Esophagus muscularis mucosa (tissue), 4 donors: ENCODE results near the gene PAPSS2. TPM values are rescaled to one million over a fixed set of nuclear protein-coding genes. Genes with fewer than 3 reads are reported as not detected.

Experiments used
- DNase-seq: peaks from one replicate; pipeline ENCODE4 v3.0.0-alpha.2; 2017; ENCODE audit errors: extremely low spot score
- H3K27ac ChIP-seq, 4 donors: fragments of 200-600 bp; sonication (generic); replicated peaks in 1 of 4; 1 replicate in 3 of 4; 2 replicates in 1 of 4; pipeline ENCODE4 v1.5.1; 2016 to 2019; ENCODE audit warnings: mild to moderate bottlenecking in 1 of 4
- H3K27me3 ChIP-seq, 4 donors: fragments of 200-600 bp; sonication (generic); one replicate each; pipeline versions ENCODE4 v1.5.1 to v1.6.0; 2016 to 2019
- H3K36me3 ChIP-seq, 4 donors: fragments of 200-600 bp; sonication (generic); one replicate each; pipeline ENCODE4 v1.5.1; 2016 to 2019
- H3K4me1 ChIP-seq, 4 donors: fragments of 200-600 bp; sonication (generic); one replicate each; pipeline ENCODE4 v1.5.1; 2016 to 2019
- H3K4me3 ChIP-seq, 4 donors: fragments of 200-600 bp; sonication (generic); 1 replicate in 2 of 4; 2 replicates in 2 of 4; pipeline ENCODE4 v1.5.1; 2016 to 2019; ENCODE audit warnings: mild to moderate bottlenecking in 4 of 4, moderate library complexity in 1 of 4
- H3K9me3 ChIP-seq, 4 donors: fragments of 200-600 bp; sonication (generic); 1 replicate in 3 of 4; 2 replicates in 1 of 4; pipeline ENCODE4 v1.5.1; 2016 to 2019
- CTCF ChIP-seq, 3 experiments: fragments of 200-600 bp in 2 of 3; fragments of 450-650 bp in 1 of 3; sonication (generic) in 2 of 3; IDR thresholded peaks; one replicate each; pipeline ENCODE4 v1.5.1; 2017 to 2019; ENCODE audit warnings: antibody characterized with exemption in 3 of 3, mild to moderate bottlenecking in 2 of 3, moderate library complexity in 1 of 3
- EP300 ChIP-seq: sonication (generic); formaldehyde crosslinking; IDR thresholded peaks from one replicate; pipeline ENCODE4 v1.6.1; 2017; ENCODE audit warnings: antibody characterized with exemption
- POLR2A ChIP-seq: fragments of 450-650 bp; IDR thresholded peaks from one replicate; pipeline ENCODE4 v1.6.1; 2017; ENCODE audit warnings: antibody characterized with exemption, moderate library complexity, mild to moderate bottlenecking, low read depth
- POLR2AphosphoS5 ChIP-seq, 2 donors: sonication (generic); formaldehyde crosslinking; IDR thresholded peaks; one replicate each; pipeline ENCODE4 v1.6.1; 2017; ENCODE audit warnings: antibody characterized with exemption in 2 of 2
- WGBS: methylation state at CpG from one replicate; pipeline ENCODE4 v1.1.5; 2018; 5-methylcytosine and 5-hydroxymethylcytosine counted together
- intact Hi-C: fragments of 100-400 bp; cut with DNase I; formaldehyde crosslinking; loops from one replicate; pipeline ENCODE4 v1.15.1; 2023
- total RNA-seq, 4 donors: library from RNA; depleted of rRNA; stranded (reverse); fragments of >200 nt; gene quantifications; one replicate each; pipeline versions ENCODE4 v1.1.0 to v1.2.1, GENCODE V29; 2016

Gene PAPSS2
- total RNA-seq, 4 donors from 2014 or later = 9.6 to 16.7 (median 14.9) TPM

DNA sequence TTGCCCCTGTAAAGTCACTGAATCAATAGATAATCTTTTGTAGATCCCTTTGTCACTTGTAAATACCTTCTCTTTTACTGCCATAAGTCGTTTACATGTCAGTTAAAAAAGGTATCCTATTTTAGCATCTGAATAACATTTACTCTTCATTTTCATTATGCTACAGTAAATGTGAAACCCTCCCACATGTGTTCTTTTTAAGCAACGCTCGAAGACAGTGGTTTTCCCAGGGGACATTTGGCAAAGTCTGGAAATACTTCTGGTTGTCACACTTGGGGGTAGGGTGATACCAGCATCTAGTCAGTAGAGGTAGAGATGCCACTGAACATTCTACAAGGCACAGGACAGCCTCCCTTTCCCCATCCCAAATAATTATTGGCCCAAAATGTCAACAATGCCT, 134.6 kb downstream of the PAPSS2 start:
- H3K27ac ChIP-seq = no peak overlapping the region
- TF ChIP-seq POLR2A = no peak
- TF ChIP-seq EP300 = no peak
- TF ChIP-seq POLR2AphosphoS5 (IDR thresholded peaks at IDR 0.05) = no peak
- no peak for TF ChIP-seq CTCF (IDR thresholded peaks at IDR 0.05)
- H3K36me3 ChIP-seq = peaks cover 0 to 18% (median 6%) of the 10 kb centered on the region in 4 donors
- H3K27me3 ChIP-seq = no peaks in the 10 kb centered on the region
- 91% methylated on average over 3 of the region's 3 CpGs for WGBS
- intact Hi-C loops = no loop called here
- H3K4me1 ChIP-seq = peaks cover 2 to 13% (median 6%) of the 10 kb centered on the region in 4 donors
- DNase-seq = no peak
- no peaks in the 10 kb centered on the region for H3K9me3 ChIP-seq
- no peak overlapping the region for H3K4me3 ChIP-seq

Other genes starting within 250 kb of the PAPSS2 start
- gene MINPP1, start 155.0 kb upstream of the PAPSS2 start, total RNA-seq = 10 to 100 TPM in 2 of 4 donors, 1 to 10 TPM in 2; 8.1 to 13.3 (median 11.0) TPM
- 10 to 100 TPM; 29.1 to 41.3 (median 36.1) TPM for gene ATAD1, start 158.3 kb downstream of the PAPSS2 start, total RNA-seq
- under 1 TPM in 3 of 4 donors, not detected in 1; 0.17 to 0.52 (median 0.39) TPM for gene KLLN, start 203.7 kb downstream of the PAPSS2 start, total RNA-seq
- 100 to 1,000 TPM in 1 of 4 donors, 10 to 100 TPM in 3; 83.2 to 117 (median 94.3) TPM for gene PTEN, start 203.7 kb downstream of the PAPSS2 start, total RNA-seq